H7 (cell line): ENCODE data around the gene PLEKHJ1. TPM values are rescaled to one million over a fixed set of nuclear protein-coding genes. Genes with fewer than 3 reads are reported as not detected.

Experiments
- DNase-seq: peaks from one replicate; pipeline ENCODE4 v3.0.0; 2012
- H3K27me3 ChIP-seq: 2 replicates; pipeline ENCODE4 v1.6.0; 2011; ENCODE audit warnings: mild to moderate bottlenecking, low read length; ENCODE audit not compliant: control insufficient read depth, insufficient read depth
- H3K36me3 ChIP-seq: replicated peaks from 2 replicates; pipeline ENCODE4 v1.5.1; 2011; ENCODE audit warnings: low read length; ENCODE audit not compliant: control insufficient read depth, insufficient read depth
- H3K4me3 ChIP-seq: 2 replicates; pipeline ENCODE4 v1.5.1; 2011; ENCODE audit warnings: low read depth, mild to moderate bottlenecking, control low read depth, low read length, moderate library complexity; ENCODE audit not compliant: insufficient read depth
- total RNA-seq: library from RNA; depleted of rRNA; stranded (reverse); fragments of >200 nt; shearing (Covaris generic); gene quantifications from 2 replicates; pipeline ENCODE4 v1.2.3, GENCODE V29; 2014

Gene PLEKHJ1
- total RNA-seq, 1 experiment from 2014 or later = 295 TPM

- Histone ChIP-seq H3K36me3 (peaks cover 17% of the 10 kb centered on the region), H3K27me3 (no peaks in the 10 kb centered on the region), H3K4me3 (no peak overlapping the region)
- no peak for DNase-seq
Observed at GRCh38 chr19:2216361-2217225, 19.5 kb downstream of the PLEKHJ1 start.

GRCh38 chr19:2215281-2215751 is 20.8 kb downstream of the PLEKHJ1 start:
- Histone ChIP-seq H3K36me3 (peaks cover 22% of the 10 kb centered on the region), H3K27me3 (no peaks in the 10 kb centered on the region), H3K4me3 (no peak overlapping the region)
- peak; percentile 94 for DNase-seq

GRCh38 chr19:2214251-2214650 is 21.9 kb downstream of the PLEKHJ1 start:
- Histone ChIP-seq H3K27me3 (no peaks in the 10 kb centered on the region), H3K36me3 (peaks cover 21% of the 10 kb centered on the region), H3K4me3 (no peak overlapping the region)
- DNase-seq = no peak

- H3K4me3 ChIP-seq = no peak overlapping the region
- no peak for DNase-seq
- H3K36me3 ChIP-seq = peaks cover 21% of the 10 kb centered on the region
- no peaks in the 10 kb centered on the region for H3K27me3 ChIP-seq
Observed at GRCh38 chr19:2213799-2214198, 22.3 kb downstream of the PLEKHJ1 start.

GRCh38 chr19:2212861-2213711 is 23.0 kb downstream of the PLEKHJ1 start:
- Histone ChIP-seq H3K36me3 (peaks cover 21% of the 10 kb centered on the region), H3K27me3 (no peaks in the 10 kb centered on the region), H3K4me3 (no peak overlapping the region)
- DNase-seq = no peak

GRCh38 chr19:2210987-2211740 is 25.0 kb downstream of the PLEKHJ1 start:
- Histone ChIP-seq H3K27me3 (no peaks in the 10 kb centered on the region), H3K4me3 (no peak overlapping the region), H3K36me3 (peaks cover 14% of the 10 kb centered on the region)
- no peak for DNase-seq

GRCh38 chr19:2210206-2210605 is 25.9 kb downstream of the PLEKHJ1 start:
- Histone ChIP-seq H3K27me3 (no peaks in the 10 kb centered on the region), H3K36me3 (peaks cover 13% of the 10 kb centered on the region), H3K4me3 (no peak overlapping the region)
- DNase-seq = no peak

- H3K36me3 ChIP-seq = peaks cover 9% of the 10 kb centered on the region
- H3K4me3 ChIP-seq = no peak overlapping the region
- H3K27me3 ChIP-seq = no peaks in the 10 kb centered on the region
- DNase-seq = peak; percentile 62
Observed at GRCh38 chr19:2209408-2209807, 26.7 kb downstream of the PLEKHJ1 start.

GRCh38 chr19:2208975-2209374 is 27.2 kb downstream of the PLEKHJ1 start:
- peak; percentile 72 for DNase-seq
- Histone ChIP-seq H3K27me3 (no peaks in the 10 kb centered on the region), H3K36me3 (peaks cover 10% of the 10 kb centered on the region), H3K4me3 (no peak overlapping the region)

GRCh38 chr19:2207991-2208860 is 27.9 kb downstream of the PLEKHJ1 start:
- no peaks in the 10 kb centered on the region for H3K27me3 ChIP-seq
- no peak overlapping the region for H3K4me3 ChIP-seq
- peaks cover 11% of the 10 kb centered on the region for H3K36me3 ChIP-seq
- no peak for DNase-seq

- Histone ChIP-seq H3K4me3 (no peak overlapping the region), H3K36me3 (peaks cover 11% of the 10 kb centered on the region), H3K27me3 (no peaks in the 10 kb centered on the region)
- DNase-seq = peak; percentile 60
Observed at GRCh38 chr19:2207008-2207407, 29.1 kb downstream of the PLEKHJ1 start.

- no peaks in the 10 kb centered on the region for H3K27me3 ChIP-seq
- no peak overlapping the region for H3K4me3 ChIP-seq
- DNase-seq = no peak
- H3K36me3 ChIP-seq = peaks cover 3% of the 10 kb centered on the region
Observed at GRCh38 chr19:2202366-2202765, 33.8 kb downstream of the PLEKHJ1 start.

GRCh38 chr19:2201473-2202148 is 34.5 kb downstream of the PLEKHJ1 start:
- Histone ChIP-seq H3K27me3 (no peaks in the 10 kb centered on the region), H3K4me3 (no peak overlapping the region), H3K36me3 (peaks cover 3% of the 10 kb centered on the region)
- DNase-seq = no peak
